Astrocyte of the cerebellum (primary cell): ENCODE results near the gene FAM114A1.

Source experiments
- DNase-seq: peaks from one replicate; pipeline ENCODE4 v3.0.0-alpha.2; 2011; ENCODE audit warnings: low read depth
- H3K4me3 ChIP-seq: 2 replicates; pipeline ENCODE4 v1.5.1; 2011; ENCODE audit warnings: mild to moderate bottlenecking, low read depth, low read length, moderate library complexity
- in situ Hi-C: cut with HindIII; loops from 2 replicates; pipeline ENCODE4 v1.10.0; 2017; ENCODE audit warnings: low sequenced_read_pairs
- TF ChIP-seq, protein P1 (sequence below): IDR thresholded peaks from 2 replicates; pipeline ENCODE4 v1.5.1; 2012; ENCODE audit warnings: low read length, low read depth, moderate library complexity, mild to moderate bottlenecking; ENCODE audit errors: missing control alignments

FAM114A1 gene

DNA sequence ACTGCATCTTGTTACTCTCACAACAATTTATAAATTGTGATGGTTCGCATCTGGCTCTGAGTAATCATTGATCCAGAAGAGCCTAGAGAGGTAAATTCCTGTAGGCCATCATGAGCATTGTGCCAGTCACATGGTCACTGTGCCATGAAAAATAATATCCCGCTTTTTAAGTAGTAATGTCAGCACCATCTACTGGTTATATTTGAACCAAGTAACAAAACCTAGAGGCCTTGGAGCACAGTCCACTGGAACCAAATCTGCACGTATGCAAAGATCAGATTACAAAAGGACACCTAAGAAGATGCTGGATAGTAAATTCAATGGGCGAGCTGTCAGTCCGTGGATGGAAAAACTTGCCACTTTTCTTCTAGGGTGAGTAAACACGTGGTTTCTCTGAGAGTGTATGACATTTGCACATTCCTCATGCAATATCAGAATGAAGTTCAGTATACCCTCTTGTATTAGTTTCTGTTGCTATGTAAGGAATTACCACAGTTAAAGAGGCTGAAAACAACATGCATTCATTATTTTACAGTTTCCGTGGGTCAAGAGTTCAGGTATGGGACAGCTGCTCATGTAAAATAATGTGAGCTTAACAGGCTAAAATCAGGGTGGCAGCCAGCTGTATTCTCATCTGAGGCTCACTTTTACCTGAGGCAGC lies 26.8 kb downstream of the FAM114A1 start:
- H3K4me3 ChIP-seq = no peak overlapping the region
- TF ChIP-seq, protein P1, sequence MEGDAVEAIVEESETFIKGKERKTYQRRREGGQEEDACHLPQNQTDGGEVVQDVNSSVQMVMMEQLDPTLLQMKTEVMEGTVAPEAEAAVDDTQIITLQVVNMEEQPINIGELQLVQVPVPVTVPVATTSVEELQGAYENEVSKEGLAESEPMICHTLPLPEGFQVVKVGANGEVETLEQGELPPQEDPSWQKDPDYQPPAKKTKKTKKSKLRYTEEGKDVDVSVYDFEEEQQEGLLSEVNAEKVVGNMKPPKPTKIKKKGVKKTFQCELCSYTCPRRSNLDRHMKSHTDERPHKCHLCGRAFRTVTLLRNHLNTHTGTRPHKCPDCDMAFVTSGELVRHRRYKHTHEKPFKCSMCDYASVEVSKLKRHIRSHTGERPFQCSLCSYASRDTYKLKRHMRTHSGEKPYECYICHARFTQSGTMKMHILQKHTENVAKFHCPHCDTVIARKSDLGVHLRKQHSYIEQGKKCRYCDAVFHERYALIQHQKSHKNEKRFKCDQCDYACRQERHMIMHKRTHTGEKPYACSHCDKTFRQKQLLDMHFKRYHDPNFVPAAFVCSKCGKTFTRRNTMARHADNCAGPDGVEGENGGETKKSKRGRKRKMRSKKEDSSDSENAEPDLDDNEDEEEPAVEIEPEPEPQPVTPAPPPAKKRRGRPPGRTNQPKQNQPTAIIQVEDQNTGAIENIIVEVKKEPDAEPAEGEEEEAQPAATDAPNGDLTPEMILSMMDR = no peak
- DNase-seq = no peak
- in situ Hi-C loops = no loop called here

DNA sequence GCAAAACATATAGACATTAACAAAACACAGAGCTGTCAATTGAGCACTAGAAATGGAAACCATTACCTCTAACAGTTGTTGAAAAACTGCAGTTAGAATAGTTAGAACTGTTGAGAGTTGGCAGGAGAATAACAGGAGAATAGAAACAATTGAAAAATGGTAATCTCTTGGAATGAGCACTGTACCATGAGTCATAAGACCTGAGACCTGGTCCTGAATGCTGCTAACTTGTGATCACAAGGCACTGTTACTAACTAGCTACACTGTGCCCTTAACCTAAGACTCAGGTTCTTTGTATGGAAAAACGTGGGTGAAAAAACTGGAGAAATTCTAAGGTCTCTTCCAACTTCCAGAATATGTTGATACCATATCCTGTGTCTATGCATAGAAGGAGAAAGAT lies 29.3 kb downstream of the FAM114A1 start:
- in situ Hi-C loops = no loop called here
- no peak overlapping the region for H3K4me3 ChIP-seq
- DNase-seq = no peak
- TF ChIP-seq, protein P1 = no peak

DNA sequence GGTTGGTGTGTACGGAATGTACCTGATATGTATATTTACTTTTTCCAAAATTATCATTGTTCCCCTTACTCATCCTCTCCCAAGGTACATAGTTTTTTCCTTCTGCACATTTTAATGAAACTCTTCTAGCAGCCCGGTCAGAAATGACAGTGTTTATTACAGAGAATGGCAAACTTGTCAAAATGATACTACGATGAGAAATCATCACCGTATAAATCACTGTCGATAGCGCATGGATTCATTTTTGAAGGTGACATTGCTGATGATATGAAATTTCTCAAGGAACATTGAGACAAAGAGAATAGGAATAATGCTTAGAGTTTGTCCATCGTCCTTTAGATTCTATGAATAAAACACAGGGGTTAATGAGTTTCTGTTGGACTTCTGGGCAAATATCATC lies 30.6 kb downstream of the FAM114A1 start:
- DNase-seq = no peak
- H3K4me3 ChIP-seq = no peak overlapping the region
- TF ChIP-seq, protein P1 = no peak
- in situ Hi-C loops = no loop called here

DNA sequence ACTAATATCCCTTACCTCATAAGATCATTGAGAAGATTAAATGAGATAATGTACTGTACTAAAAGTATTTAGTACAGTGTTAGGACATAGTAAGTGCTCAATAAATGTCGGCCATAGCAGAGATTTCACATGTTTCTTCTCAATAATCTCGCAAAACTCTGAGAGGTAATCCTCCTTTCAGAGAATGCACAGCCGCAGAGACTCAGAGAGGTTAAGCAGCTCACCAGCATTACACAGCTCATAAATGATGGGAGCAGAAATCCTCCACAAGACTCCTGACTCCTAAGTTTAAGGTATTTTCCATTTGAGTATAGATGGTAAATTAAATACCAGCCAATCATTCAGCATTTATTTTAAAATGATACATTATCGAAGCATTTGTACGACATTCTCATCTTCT lies 34.6 kb downstream of the FAM114A1 start:
- TF ChIP-seq, protein P1 = no peak
- no peak overlapping the region for H3K4me3 ChIP-seq
- DNase-seq = no peak
- in situ Hi-C loops = no loop called here

DNA sequence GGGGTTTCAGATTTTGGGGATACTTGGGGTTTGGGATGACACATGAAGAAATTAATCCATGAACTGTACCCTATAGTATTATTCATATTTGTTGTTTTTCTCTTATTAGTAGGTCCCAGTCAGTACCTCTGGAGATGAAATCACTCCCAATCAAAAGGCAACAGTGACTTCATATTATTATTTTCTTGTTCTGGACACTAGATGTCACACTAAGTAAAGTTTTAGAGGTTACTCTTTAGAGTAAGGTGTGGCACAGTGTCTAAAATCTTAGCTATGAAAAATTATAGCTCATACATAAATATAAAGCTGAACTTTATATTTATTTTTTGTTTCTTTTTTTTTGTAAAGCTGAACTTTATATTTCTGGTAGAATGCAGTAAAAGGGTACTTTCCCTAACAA lies 35.1 kb downstream of the FAM114A1 start:
- in situ Hi-C loops = no loop called here
- DNase-seq = no peak
- H3K4me3 ChIP-seq = no peak overlapping the region
- TF ChIP-seq, protein P1 = no peak

DNA sequence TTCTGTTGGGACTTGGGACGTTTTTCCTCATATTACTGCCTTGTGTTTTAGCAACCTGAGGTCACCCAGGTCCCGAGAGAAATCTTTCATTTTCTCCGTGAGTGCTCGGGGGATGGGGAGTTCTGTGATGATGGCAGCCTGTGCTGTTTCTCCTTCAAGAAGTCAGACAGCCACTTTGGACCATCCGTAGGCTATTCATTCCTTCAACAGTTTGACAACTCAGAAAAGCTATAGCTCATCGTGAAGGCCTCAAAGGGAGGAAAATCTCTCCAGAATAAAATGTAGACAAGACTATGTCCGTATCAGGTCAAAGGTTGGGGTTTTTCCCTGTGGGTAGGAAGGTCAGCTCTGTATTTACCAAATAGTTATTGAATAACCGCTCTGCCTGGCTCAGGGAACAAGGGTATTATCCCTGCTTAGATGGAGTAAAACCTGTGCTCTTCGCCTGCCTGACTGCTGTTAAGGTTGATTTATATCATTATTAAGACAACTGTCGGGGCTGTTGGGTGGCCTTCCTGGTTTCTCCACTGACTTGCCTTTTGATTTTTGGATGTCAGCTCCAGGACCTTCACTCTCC lies 36.6 kb downstream of the FAM114A1 start:
- DNase-seq = no peak
- in situ Hi-C loops = no loop called here
- H3K4me3 ChIP-seq = no peak overlapping the region
- TF ChIP-seq, protein P1 = no peak
